Activated CD8-positive, alpha-beta memory T cell treated with anti-CD3 and anti-CD28 coated beads for 48 hours (primary cell): ENCODE measurements around the gene TFB1M.
"Not testable (repeated sequence)": the region's sequence is repeated elsewhere in the genome, so short reads cannot be mapped to it uniquely, and the experiment has no call there.

Source experiments
- DNase-seq, 3 experiments: peaks; one replicate each; pipeline ENCODE4 v3.0.0-alpha.2; 2020; ENCODE audit warnings: low read depth in 2 of 3, low spot score in 2 of 3

The TFB1M gene

GRCh38 chr6:155303361-155303870 lies 10.9 kb downstream of the TFB1M start:
- no peak for DNase-seq

GRCh38 chr6:155301867-155302266 lies 12.4 kb downstream of the TFB1M start:
- no peak for DNase-seq

- no peak for DNase-seq
Observed at GRCh38 chr6:155297669-155298068, 16.6 kb downstream of the TFB1M start.

- no peak for DNase-seq
Observed at GRCh38 chr6:155292711-155293110, 21.6 kb downstream of the TFB1M start.

- no peak for DNase-seq
Observed at GRCh38 chr6:155291291-155291690, 23.0 kb downstream of the TFB1M start.

- no peak for DNase-seq
Observed at GRCh38 chr6:155290491-155290890, 23.8 kb downstream of the TFB1M start.

DNA sequence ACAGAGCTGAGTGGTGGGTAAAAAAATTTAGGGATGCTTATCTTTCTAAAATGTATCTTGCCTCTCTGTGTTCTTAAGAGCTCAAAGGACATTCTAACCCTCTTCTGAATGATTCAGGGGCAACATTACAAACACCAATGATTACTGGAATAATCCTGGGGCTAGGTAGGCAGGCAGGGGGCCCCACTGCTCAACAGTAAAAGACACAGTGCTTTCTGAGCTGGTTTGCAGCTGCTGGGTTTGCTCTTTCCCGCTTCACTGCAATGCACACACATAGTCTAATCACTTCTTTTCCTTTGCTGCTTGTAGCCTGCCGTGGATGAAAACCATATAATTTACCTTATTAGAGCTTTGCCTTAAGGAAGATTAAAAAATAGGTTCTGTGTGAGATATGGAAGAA lies 26.5 kb downstream of the TFB1M start:
- no peak for DNase-seq

DNA sequence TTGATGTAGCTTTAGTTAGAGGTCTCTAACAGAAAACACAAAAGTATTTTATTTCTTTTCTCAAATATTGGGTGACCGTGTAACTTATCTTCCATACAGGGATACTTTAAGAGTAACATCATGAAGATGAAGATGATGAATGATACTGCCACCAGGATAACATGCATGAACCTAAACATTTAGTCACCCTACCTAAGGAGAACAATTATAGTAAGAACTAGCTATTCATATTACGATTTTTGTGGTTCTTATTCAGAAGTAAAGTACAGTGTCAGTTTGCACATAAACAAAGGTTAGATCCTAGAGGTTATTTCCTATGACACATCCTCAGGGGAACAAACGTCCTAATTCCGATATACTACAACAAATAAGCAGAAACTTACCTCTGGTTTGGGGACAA lies 29.5 kb downstream of the TFB1M start:
- no peak for DNase-seq

DNA sequence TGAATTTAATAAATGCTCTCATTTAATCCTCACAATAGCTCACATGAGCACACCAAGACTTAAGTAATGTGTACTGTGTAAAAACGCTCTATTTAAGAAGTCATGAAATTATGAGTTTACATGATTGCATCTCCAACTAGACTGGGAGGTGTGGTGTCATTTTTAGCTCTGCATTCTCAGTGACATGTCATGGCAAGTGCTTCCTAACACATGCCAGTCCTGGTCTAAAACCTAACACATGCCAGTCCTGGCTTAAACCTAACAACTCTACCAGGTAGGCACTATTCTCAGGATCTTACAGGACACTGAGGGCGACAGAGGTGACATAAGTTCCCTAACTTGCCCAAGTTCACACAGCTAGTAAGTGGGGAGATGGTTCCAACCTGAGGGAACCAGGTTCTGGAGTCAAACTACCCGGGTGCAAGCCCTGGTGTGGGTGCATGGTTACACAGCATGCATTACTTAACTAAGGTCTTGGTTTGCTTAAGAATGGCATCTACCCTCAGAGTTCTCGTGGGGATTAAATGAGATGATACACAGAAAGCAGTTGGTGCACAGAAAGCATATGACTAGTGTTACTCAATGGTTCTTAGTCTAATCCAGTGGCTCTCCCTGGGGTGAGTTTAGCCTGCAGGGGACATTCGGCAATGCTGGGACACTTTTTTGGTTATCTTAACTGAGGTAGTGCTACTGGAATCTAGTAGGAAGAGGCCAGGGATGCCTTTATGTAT lies 35.8 kb downstream of the TFB1M start:
- DNase-seq = no peak

DNA sequence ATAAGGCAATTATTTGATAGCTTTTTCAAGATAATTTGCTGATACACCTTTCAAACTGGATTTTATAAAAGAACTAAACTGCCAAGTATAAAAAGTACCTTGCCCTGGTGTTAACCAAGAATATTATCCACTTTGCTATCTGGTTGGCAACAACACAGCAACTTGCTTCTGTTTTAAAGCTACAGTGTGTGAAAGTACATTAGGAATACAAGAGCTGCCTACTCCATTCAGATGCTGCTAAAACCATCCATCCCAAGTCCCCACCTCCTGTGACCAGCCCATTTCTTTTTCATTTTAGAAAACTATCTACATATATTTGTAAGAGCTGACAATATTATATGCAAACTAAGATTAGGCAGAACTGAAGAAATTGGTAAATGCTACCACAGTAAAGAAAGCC lies 37.6 kb downstream of the TFB1M start:
- DNase-seq = no peak

DNA sequence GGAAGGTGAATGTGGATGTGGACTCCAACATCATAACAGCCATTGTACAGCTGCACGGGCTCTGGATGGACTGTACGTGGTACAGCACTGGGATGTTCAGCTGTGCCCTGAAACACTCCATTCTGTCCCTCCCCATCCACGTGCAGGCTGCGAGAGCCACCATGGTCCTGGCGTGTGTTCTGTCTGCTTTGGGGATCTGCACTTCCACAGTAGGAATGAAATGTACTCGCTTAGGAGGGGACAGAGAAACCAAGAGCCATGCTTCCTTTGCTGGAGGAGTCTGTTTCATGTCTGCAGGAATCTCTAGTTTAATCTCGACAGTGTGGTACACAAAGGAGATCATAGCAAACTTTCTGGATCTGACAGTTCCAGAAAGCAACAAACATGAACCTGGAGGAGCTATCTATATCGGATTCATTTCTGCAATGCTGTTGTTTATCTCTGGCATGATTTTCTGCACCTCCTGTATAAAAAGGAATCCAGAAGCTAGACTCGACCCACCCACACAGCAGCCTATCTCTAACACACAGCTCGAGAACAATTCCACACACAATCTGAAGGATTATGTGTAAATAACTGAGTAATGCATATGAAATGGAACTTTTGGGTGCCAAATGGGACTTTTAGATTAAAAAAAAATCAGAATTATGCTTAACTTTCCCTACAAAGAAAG lies 38.3 kb downstream of the TFB1M start:
- no peak for DNase-seq

DNA sequence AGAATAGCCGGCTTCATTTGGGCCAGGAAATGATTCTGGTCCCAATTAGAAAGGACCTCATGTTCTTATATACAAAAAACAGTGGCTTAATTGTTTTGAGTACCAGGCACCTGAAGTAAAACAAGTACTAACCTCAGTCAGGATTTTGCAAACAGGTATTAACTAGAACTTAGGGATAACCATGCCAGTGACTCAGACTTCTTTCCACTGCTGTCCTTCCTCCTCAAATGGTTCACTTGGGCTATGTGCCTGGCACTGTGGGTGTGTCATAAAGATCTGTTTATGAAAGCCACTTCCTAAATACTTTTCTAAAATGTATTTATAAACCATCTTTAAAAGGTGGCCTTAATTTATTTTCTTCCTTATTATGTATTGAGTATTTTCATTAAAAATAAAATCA lies 39.8 kb downstream of the TFB1M start:
- DNase-seq = no peak

- no peak for DNase-seq
Observed at GRCh38 chr6:155274106-155274505, 40.2 kb downstream of the TFB1M start.

GRCh38 chr6:155273431-155273830 lies 40.9 kb downstream of the TFB1M start:
- no peak for DNase-seq

GRCh38 chr6:155272353-155273232 lies 41.7 kb downstream of the TFB1M start:
- DNase-seq = no peak

- DNase-seq = no peak
Observed at GRCh38 chr6:155271145-155271544, 43.1 kb downstream of the TFB1M start.

DNA sequence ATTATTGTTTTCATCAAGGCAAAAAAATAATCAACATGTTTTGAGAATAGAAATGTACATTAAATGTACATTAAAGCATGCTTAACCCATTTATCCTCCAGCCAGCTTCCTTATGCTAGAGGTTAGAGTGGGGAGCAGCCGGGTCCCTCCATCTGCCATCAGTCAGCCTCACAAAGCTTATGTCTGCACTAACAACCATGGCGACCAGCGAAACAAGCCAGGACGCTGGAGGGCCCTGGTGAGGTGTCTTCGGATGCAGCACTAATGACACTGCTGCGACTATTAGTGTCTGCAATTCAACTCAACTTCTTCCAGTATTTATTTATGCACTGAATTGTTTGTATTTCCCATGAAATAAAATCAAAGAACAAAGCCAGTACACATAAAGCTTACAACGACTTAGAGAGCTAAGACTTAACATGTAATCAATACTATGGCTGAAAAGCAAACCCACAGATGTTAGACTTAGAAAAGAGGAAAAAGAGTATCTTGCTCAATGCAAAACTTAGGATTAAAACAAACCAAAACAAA lies 43.7 kb downstream of the TFB1M start:
- no peak for DNase-seq

GRCh38 chr6:155269765-155270164 lies 44.5 kb downstream of the TFB1M start:
- DNase-seq = no peak

DNA sequence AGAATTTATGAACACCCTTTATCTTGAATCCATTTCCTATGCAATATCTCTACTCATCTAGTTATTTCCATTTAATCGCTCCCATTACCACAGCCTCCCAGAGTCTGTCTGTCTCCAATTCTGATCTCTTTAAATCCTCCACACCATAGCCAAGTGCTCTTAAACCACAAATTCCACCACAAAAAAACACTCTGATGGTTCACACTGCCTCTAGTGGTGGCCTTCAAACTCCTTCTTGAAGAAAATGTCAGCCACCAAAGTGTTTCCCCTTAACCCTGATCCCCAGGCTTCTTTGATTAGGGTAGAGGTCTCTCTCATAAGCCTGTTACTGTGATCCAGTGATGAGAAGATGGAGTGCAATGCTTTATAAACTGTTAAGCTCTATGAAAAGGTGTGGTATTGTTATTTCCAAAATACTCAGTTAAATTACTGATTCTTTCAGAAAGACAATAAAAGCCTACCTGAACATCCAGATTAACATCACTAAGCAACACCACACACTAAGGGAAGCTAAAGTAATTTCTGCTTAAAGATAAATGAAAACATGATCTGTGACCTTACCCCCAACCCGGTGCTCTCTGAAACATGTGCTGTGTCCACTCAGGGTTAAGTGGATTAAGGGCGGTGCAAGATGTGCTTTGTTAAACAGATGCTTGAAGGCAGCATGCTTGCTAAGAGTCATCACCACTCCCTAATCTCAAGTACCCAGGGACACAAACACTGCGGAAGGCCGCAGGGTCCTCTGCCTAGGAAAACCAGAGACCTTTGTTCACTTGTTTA lies 46.0 kb downstream of the TFB1M start:
- DNase-seq = not testable (repeated sequence)

- DNase-seq = no peak
Observed at GRCh38 chr6:155267411-155267810, 46.9 kb downstream of the TFB1M start.
